H1 (cell line): ENCODE measurements around the gene ZNF362. TPM values are rescaled to one million over a fixed set of nuclear protein-coding genes. Genes with fewer than 3 reads are reported as not detected.

Experiments used
- CTCF ChIA-PET: fragments of 300-600 bp; sonication (Branson Sonifier 250); formaldehyde crosslinking; loops from one replicate; lab custom pipeline; 2021; ENCODE audit not compliant: partially characterized antibody; lab: Charles Lee
- POLR2A ChIA-PET: fragments of 300-600 bp; sonication (Branson Sonifier 250); formaldehyde crosslinking; loops from one replicate; lab custom pipeline; 2021; ENCODE audit warnings: inconsistent platforms; ENCODE audit not compliant: partially characterized antibody; lab: Charles Lee
- DNase-seq, 2 experiments: peaks; one replicate each; pipeline versions ENCODE4 v3.0.0 to v3.0.0-alpha.2; 2010 to 2022; ENCODE audit warnings: low spot score in 2 of 2, low read depth in 1 of 2, mixed read lengths in 1 of 2
- FAIRE-seq: peaks from 2 replicates; lab custom pipeline; 2011; peaks lifted over from hg19 to GRCh38; lab: Jason Lieb, UNC
- H2AFZ ChIP-seq: 2 replicates; pipeline ENCODE4 v1.8.1; 2012; ENCODE audit warnings: low read length, inconsistent platforms
- H2AK5ac ChIP-seq: 2 replicates; pipeline ENCODE4 v1.6.1; 2013; ENCODE audit warnings: low read depth, low read length
- H2BK120ac ChIP-seq: replicated peaks from 2 replicates; pipeline ENCODE3; 2013; ENCODE audit warnings: low read depth, low read length, inconsistent platforms
- H2BK12ac ChIP-seq: 2 replicates; pipeline ENCODE4 v1.6.1; 2013; ENCODE audit warnings: low read depth, low read length
- H2BK15ac ChIP-seq: 2 replicates; pipeline ENCODE4 v1.6.1; 2013; ENCODE audit warnings: low read length
- H2BK20ac ChIP-seq: 2 replicates; pipeline ENCODE4 v1.6.1; 2013; ENCODE audit warnings: low read length
- H2BK5ac ChIP-seq: 2 replicates; pipeline ENCODE4 v1.6.1; 2013; ENCODE audit warnings: low read depth, low read length
- H3K14ac ChIP-seq: 2 replicates; pipeline ENCODE4 v1.6.1; 2013; ENCODE audit warnings: inconsistent platforms; ENCODE audit not compliant: insufficient read length
- H3K18ac ChIP-seq: 2 replicates; pipeline ENCODE4 v1.6.1; 2013; ENCODE audit warnings: low read length; ENCODE audit errors: extremely low read depth
- H3K23ac ChIP-seq: 2 replicates; pipeline ENCODE4 v1.6.1; 2013; ENCODE audit warnings: inconsistent platforms; ENCODE audit not compliant: insufficient read length
- H3K23me2 ChIP-seq: 2 replicates; pipeline ENCODE4 v1.6.1; 2013; ENCODE audit warnings: low read depth, low read length
- H3K27ac ChIP-seq: 2 replicates; pipeline ENCODE4 v1.6.1; 2011; ENCODE audit warnings: low read depth, low read length, inconsistent platforms
- H3K27me3 ChIP-seq, 4 experiments: replicated peaks in 1 of 4; 1 replicate in 1 of 4; 2 replicates in 3 of 4; pipeline versions ENCODE4 v1.6.1 to v1.8.1; 2011 to 2013; ENCODE audit warnings: low read length in 3 of 4, mild to moderate bottlenecking in 3 of 4, inconsistent platforms in 2 of 4, mixed read lengths in 2 of 4, moderate library complexity in 1 of 4; ENCODE audit not compliant: control insufficient read depth in 3 of 4, insufficient read depth in 3 of 4; ENCODE audit errors: extremely low read depth in 1 of 4
- H3K36me3 ChIP-seq, 4 experiments: 2 replicates each; pipeline versions ENCODE4 v1.6.1 to v1.8.1; 2011 to 2013; ENCODE audit warnings: mild to moderate bottlenecking in 4 of 4, low read length in 3 of 4, moderate library complexity in 2 of 4, control low read depth in 1 of 4, inconsistent platforms in 1 of 4; ENCODE audit not compliant: insufficient read depth in 4 of 4, control insufficient read depth in 2 of 4
- H3K4ac ChIP-seq: replicated peaks from 2 replicates; pipeline ENCODE3; 2013; ENCODE audit warnings: low read length, low read depth, mixed read lengths, inconsistent platforms; ENCODE audit not compliant: insufficient read length
- H3K4me1 ChIP-seq, 4 experiments: replicated peaks in 1 of 4; 1 replicate in 1 of 4; 2 replicates in 3 of 4; pipeline versions ENCODE4 v1.6.1 to v1.8.1; 2011 to 2013; ENCODE audit warnings: low read length in 3 of 4, inconsistent platforms in 2 of 4, mixed read lengths in 1 of 4; ENCODE audit not compliant: insufficient read depth in 4 of 4, control insufficient read depth in 3 of 4
- H3K4me2 ChIP-seq, 2 experiments: 2 replicates each; pipeline versions ENCODE4 v1.6.1 to v1.8.1; 2011 to 2013; ENCODE audit warnings: low read depth in 2 of 2, low read length in 2 of 2, control low read depth in 1 of 2, inconsistent platforms in 1 of 2, mild to moderate bottlenecking in 1 of 2; ENCODE audit not compliant: insufficient read depth in 1 of 2
- H3K4me3 ChIP-seq, 4 experiments: fragments of 200-600, 300-600 bp in 1 of 4; sonication (generic), shearing (Covaris generic), sonication (Bioruptor Twin) in 1 of 4; 2 replicates each; pipeline versions ENCODE4 v1.5.1 to v1.8.1; 2011 to 2016; ENCODE audit warnings: low read length in 4 of 4, low read depth in 3 of 4, control low read depth in 2 of 4, inconsistent platforms in 2 of 4, mild to moderate bottlenecking in 2 of 4, mixed read lengths in 1 of 4, moderate library complexity in 1 of 4; ENCODE audit not compliant: insufficient read depth in 2 of 4; ENCODE audit errors: extremely low read depth in 1 of 4
- H3K56ac ChIP-seq: replicated peaks from 2 replicates; pipeline ENCODE3; 2013; ENCODE audit warnings: low read depth, mild to moderate bottlenecking, mixed read lengths, low read length, inconsistent platforms; ENCODE audit not compliant: insufficient read length
- H3K79me1 ChIP-seq: 2 replicates; pipeline ENCODE4 v1.6.1; 2013; ENCODE audit warnings: low read depth, low read length, control low read depth
- H3K79me2 ChIP-seq, 2 experiments: 2 replicates each; pipeline versions ENCODE4 v1.6.1 to v1.8.1; 2012 to 2013; ENCODE audit warnings: low read length in 2 of 2, mild to moderate bottlenecking in 2 of 2, inconsistent platforms in 1 of 2; ENCODE audit not compliant: insufficient read depth in 2 of 2, control insufficient read depth in 1 of 2
- H3K9ac ChIP-seq, 4 experiments: replicated peaks in 1 of 4; 1 replicate in 1 of 4; 2 replicates in 3 of 4; pipeline versions ENCODE4 v1.6.1 to v1.8.1; 2011 to 2013; ENCODE audit warnings: low read depth in 3 of 4, low read length in 3 of 4, control low read depth in 2 of 4, mild to moderate bottlenecking in 2 of 4, moderate library complexity in 2 of 4, inconsistent platforms in 1 of 4; ENCODE audit errors: extremely low read depth in 1 of 4
- H3K9me3 ChIP-seq, 2 experiments: 2 replicates each; pipeline versions ENCODE4 v1.6.1 to v1.8.1; 2012 to 2013; ENCODE audit warnings: mild to moderate bottlenecking in 2 of 2, moderate library complexity in 2 of 2, control low read depth in 1 of 2, inconsistent platforms in 1 of 2, low read depth in 1 of 2, low read length in 1 of 2, mixed read lengths in 1 of 2; ENCODE audit not compliant: insufficient read depth in 2 of 2
- H4K20me1 ChIP-seq, 2 experiments: replicated peaks in 1 of 2; 2 replicates each; pipeline versions ENCODE3 to v1.8.1; 2011 to 2013; ENCODE audit warnings: inconsistent platforms in 2 of 2, low read length in 2 of 2, mild to moderate bottlenecking in 1 of 2; ENCODE audit not compliant: insufficient read depth in 2 of 2, control insufficient read depth in 1 of 2
- H4K5ac ChIP-seq: 2 replicates; pipeline ENCODE4 v1.6.1; 2013; ENCODE audit warnings: low read length, low read depth, mixed read lengths, inconsistent platforms; ENCODE audit not compliant: insufficient read length
- H4K8ac ChIP-seq: 2 replicates; pipeline ENCODE4 v1.8.0; 2013; ENCODE audit warnings: mild to moderate bottlenecking, moderate library complexity, low read length, inconsistent platforms; ENCODE audit not compliant: insufficient read depth; ENCODE audit errors: extremely low read depth
- H4K91ac ChIP-seq: replicated peaks from 2 replicates; pipeline ENCODE3; 2013; ENCODE audit warnings: low read length, mixed read lengths, inconsistent platforms; ENCODE audit not compliant: insufficient read length
- CTBP2 ChIP-seq: IDR thresholded peaks from 2 replicates; pipeline ENCODE4 v1.7.0; 2011; ENCODE audit warnings: borderline replicate concordance, mild to moderate bottlenecking, moderate library complexity, mixed read lengths, low read length; ENCODE audit not compliant: insufficient read depth, insufficient read length
- EP300 ChIP-seq, 2 experiments: IDR thresholded peaks; 1 replicate in 1 of 2; 2 replicates in 1 of 2; pipeline ENCODE4 v1.6.1; 2011 to 2012; ENCODE audit warnings: low read depth in 2 of 2, low read length in 2 of 2, mild to moderate bottlenecking in 2 of 2, borderline replicate concordance in 1 of 2, inconsistent platforms in 1 of 2, moderate library complexity in 1 of 2
- JUND ChIP-seq: IDR thresholded peaks from 2 replicates; pipeline ENCODE4 v1.6.1; 2011; ENCODE audit warnings: mild to moderate bottlenecking, improper control_type of control experiment, low read length
- PHF8 ChIP-seq: fragments of 200-600 bp; sonication (generic); conservative IDR thresholded peaks from 2 replicates; pipeline ENCODE4 v1.7.1; 2012; ENCODE audit warnings: low read depth, mild to moderate bottlenecking, inconsistent platforms, low read length, moderate library complexity
- RAD21 ChIP-seq, 2 experiments: IDR thresholded peaks in 1 of 2; conservative IDR thresholded peaks in 1 of 2; 2 replicates each; pipeline ENCODE4 v1.6.1; 2011; ENCODE audit warnings: low read depth in 2 of 2, low read length in 2 of 2, improper control_type of control experiment in 1 of 2, inconsistent platforms in 1 of 2, mild to moderate bottlenecking in 1 of 2, moderate library complexity in 1 of 2
- RXRA ChIP-seq: IDR thresholded peaks from 2 replicates; pipeline ENCODE4 v1.6.1; 2011; ENCODE audit warnings: low read depth, mild to moderate bottlenecking, low read length, moderate library complexity; ENCODE audit not compliant: insufficient read depth
- SIN3A ChIP-seq, 2 experiments: IDR thresholded peaks in 1 of 2; conservative IDR thresholded peaks in 1 of 2; 2 replicates each; pipeline ENCODE4 v1.6.1; 2011 to 2012; ENCODE audit warnings: low read length in 2 of 2, improper control_type of control experiment in 1 of 2, low read depth in 1 of 2, mild to moderate bottlenecking in 1 of 2
- SP1 ChIP-seq: IDR thresholded peaks from 2 replicates; pipeline ENCODE4 v1.6.1; 2011; ENCODE audit warnings: low read depth, low read length
- SP2 ChIP-seq: IDR thresholded peaks from 2 replicates; pipeline ENCODE4 v1.6.1; 2012; ENCODE audit warnings: mild to moderate bottlenecking, low read length, inconsistent platforms
- SUZ12 ChIP-seq: fragments of 200-600 bp; sonication (generic); IDR thresholded peaks from 2 replicates; pipeline ENCODE4 v1.6.1; 2012; ENCODE audit warnings: mild to moderate bottlenecking, inconsistent platforms, low read length, moderate library complexity, mixed read lengths
- TEAD4 ChIP-seq: IDR thresholded peaks from 2 replicates; pipeline ENCODE4 v1.6.1; 2012; ENCODE audit warnings: low read depth, low read length, inconsistent platforms, mixed read lengths
- WGBS, 2 experiments: shearing (Covaris generic) in 1 of 2; methylation state at CpG; one replicate each; pipeline versions ENCODE4 v1.1.6 to v1.1.7; 2013 to 2015; ENCODE audit warnings: low lambda C conversion rate in 2 of 2, mixed read lengths in 2 of 2, inconsistent platforms in 1 of 2, low coverage in 1 of 2, missing lambda C conversion rate in 1 of 2; ENCODE audit not compliant: insufficient replicate concordance in 2 of 2, insufficient coverage in 1 of 2, insufficient read length in 1 of 2; ENCODE audit errors: extremely low coverage in 1 of 2, missing lambda C conversion rate in 1 of 2; 5-methylcytosine and 5-hydroxymethylcytosine counted together
- polyA plus RNA-seq, 7 experiments: library from polyadenylated mRNA; depleted of rRNA in 3 of 7; stranded (reverse) in 5 of 7; unstranded in 2 of 7; fragments of >200 nt in 5 of 7; fragments of 200-250 nt in 2 of 7; gene quantifications; 1 replicate in 5 of 7; 2 replicates in 1 of 7; 4 replicates in 1 of 7; pipeline versions ENCODE4 v1.2.1 to v1.2.3, GENCODE V29; 2011 to 2013; ENCODE audit warnings: missing spikeins in 2 of 7, mixed read lengths in 2 of 7
- total RNA-seq: library from RNA; stranded (reverse); fragmentation: NEBNext Ultra II Directional; extraction: Animal tissue kit (Norgen Biotek cat#: 25700); gene quantifications from 2 replicates; pipeline ENCODE4 v1.2.1, GENCODE V29; 2021

Gene ZNF362
- total and polyA plus RNA-seq, 2 of the 8 experiments (the other 6 are each of a cell fraction or from before 2014, with no cell fraction given): 24.2 to 27.8 TPM

GRCh38 chr1:33276573-33277298 is 20.4 kb downstream of the ZNF362 start:
- no peak overlapping the region for H4K91ac ChIP-seq
- no peak overlapping the region for H2BK20ac ChIP-seq
- H3K79me2 ChIP-seq: no peaks in the 10 kb centered on the region
- H2AK5ac ChIP-seq: no peak overlapping the region
- H3K23ac ChIP-seq: no peak overlapping the region
- H2BK15ac ChIP-seq: no peak overlapping the region
- H3K14ac ChIP-seq: no peak overlapping the region
- H3K4me1 ChIP-seq: peaks cover 0 to 9% (median 3%) of the 10 kb centered on the region in 4 experiments; a peak in 5 of 7 replicates
- no peak overlapping the region for H2AFZ ChIP-seq
- H3K18ac ChIP-seq: no peak overlapping the region
- H4K5ac ChIP-seq: no peak overlapping the region
- peaks cover 2 to 18% of the 10 kb centered on the region in 2 experiments for H4K20me1 ChIP-seq
- no peak overlapping the region for H3K27ac ChIP-seq
- DNase-seq (no peak), FAIRE-seq (no peak)
- no peak overlapping the region for H3K56ac ChIP-seq
- no peaks in the 10 kb centered on the region for H3K23me2 ChIP-seq
- peaks cover 3 to 13% (median 6%) of the 10 kb centered on the region in 4 experiments; a peak in 5 of 8 replicates for H3K36me3 ChIP-seq
- CTCF ChIA-PET: interaction anchor here (1.2 to 3.1 kb wide), 3 partner anchors 20 to 139 kb away, joined by 3 to 20 read pairs (median 5); no protein-coding TSS in a partner anchor
- H3K79me1 ChIP-seq: peaks cover 9% of the 10 kb centered on the region
- H2BK120ac ChIP-seq: no peak overlapping the region
- WGBS, 2 experiments: 93% methylated on average over 24 of the region's 30 CpGs; no CpG with 5 or more reads in 1 of the 2 experiments
- no peaks in the 10 kb centered on the region for H3K27me3 ChIP-seq
- no peak overlapping the region for H3K4me2 ChIP-seq
- H2BK5ac ChIP-seq: no peak overlapping the region
- POLR2A ChIA-PET: no interaction called here
- H3K9ac ChIP-seq: no peak overlapping the region
- no peak overlapping the region for H2BK12ac ChIP-seq
- no peak overlapping the region for H4K8ac ChIP-seq
- no peak overlapping the region for H3K4me3 ChIP-seq
- H3K9me3 ChIP-seq: no peaks in the 10 kb centered on the region
- no peak overlapping the region for H3K4ac ChIP-seq
- no peak for TF ChIP-seq PHF8
- TF ChIP-seq JUND: no peak
- no peak for TF ChIP-seq SP1
- no peak for TF ChIP-seq RXRA
- no peak for TF ChIP-seq SP2
- no peak for TF ChIP-seq CTBP2
- no peak for TF ChIP-seq TEAD4
- no peak for TF ChIP-seq EP300 (IDR thresholded peaks at IDR 0.05; ENCODE audit: borderline replicate concordance in 1 of 2, low read depth in 2 of 2, low read length in 2 of 2)
- TF ChIP-seq SIN3A (conservative IDR thresholded peaks at IDR 0.05 in 1 of 2, IDR thresholded peaks at IDR 0.05 in 1 of 2; ENCODE audit: low read depth in 1 of 2, low read length in 2 of 2): no peak
- TF ChIP-seq RAD21 (IDR thresholded peaks at IDR 0.05 in 1 of 2, conservative IDR thresholded peaks at IDR 0.05 in 1 of 2; ENCODE audit: low read depth in 2 of 2, low read length in 2 of 2): no peak
- TF ChIP-seq SUZ12: no peak
